GM19193 (cell line): ENCODE results near the gene LAMB1.

Experiments
- POLR2A ChIP-seq: IDR thresholded peaks from 4 replicates; pipeline ENCODE4 v1.6.1; 2011; ENCODE audit not compliant: insufficient read depth, insufficient read length; ENCODE audit errors: extremely low read depth

The LAMB1 gene

DNA sequence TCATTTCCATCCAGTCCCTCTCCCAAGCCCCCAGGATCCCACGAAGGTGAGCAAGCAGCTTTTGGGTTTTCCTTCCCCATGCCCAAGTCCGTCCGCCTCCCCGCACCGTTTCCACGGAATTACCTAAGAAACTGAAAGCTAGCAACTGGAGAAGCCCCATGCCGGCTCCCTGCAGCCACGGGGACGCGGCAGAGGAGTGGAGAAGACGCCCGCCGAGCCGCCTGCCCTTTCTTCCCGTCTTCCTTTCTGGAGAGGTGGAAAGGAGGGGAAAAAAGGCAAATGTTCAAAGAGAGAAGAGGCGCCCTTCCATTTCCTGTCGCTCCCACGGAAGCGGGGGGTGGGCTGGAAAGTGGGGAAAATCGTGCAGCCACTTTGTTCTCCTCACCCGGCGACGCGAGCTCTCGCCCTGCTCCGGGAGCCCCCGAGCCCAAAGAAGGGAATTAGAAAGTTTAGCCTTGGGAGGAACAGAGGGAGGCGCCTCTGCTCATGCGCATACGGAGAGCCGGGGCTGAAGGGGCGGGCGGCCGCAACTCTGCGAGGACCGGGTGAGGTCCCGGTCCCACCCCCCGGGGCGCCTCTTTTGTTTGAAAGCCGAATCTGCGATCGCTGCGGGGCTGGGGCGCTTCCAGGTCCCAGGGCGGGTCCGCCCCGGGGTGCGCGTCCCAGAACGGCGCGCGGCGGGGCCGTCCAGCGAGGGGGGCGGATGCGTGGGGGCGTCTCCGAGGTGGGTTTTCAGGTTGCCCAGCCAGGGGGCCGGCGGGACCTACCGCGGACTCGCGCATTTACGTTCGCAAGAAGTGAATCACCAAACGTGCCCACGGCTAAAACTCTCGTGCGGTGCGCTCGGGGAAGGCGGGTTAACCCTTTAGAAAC is at the start of gene LAMB1:
Gene LAMB1 (minus strand): TSS at position 436 of the 873 bp plus-strand sequence. CDS start 276 bp downstream, at position 160.
- TF ChIP-seq POLR2A, result no peak

DNA sequence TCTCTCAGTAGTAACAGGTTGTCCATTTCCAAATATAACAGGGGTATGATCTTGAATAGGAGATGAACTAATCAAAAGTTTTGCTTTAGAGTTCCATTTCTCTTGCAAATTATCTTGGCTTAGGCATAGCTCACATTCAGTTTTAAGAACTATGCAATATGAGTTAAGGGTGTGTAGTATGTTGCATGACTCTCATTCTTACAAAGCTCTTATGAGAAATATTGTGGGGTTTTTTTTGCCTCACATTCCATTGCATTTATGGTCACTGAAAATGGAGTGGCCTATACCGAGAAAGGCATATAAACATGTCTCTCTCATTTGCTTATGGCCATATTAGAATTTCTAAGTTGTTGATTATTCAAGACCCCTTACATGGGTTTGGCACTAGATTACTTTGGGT is 48.5 kb upstream of the LAMB1 start:
- no peak for TF ChIP-seq POLR2A

DNA sequence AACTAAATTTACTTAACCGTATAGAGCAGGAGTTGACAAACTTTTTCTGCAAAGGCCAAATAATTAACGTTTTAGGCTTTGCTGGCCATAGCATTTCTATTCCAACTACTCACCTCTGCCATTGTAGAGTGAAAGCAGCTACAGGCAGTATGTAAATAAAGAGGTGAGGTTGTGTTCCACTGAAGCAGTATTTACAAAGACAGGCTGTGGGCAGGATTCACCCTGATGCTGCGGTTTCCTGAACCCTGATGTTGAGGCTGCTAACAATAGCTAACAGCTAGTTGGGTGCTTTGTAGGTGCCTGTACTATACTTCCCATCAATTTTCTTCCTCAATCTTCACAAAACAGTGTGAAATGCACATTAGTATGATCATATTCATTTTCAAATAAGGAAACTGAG is 47.0 kb upstream of the LAMB1 start:
- TF ChIP-seq POLR2A, result no peak

DNA sequence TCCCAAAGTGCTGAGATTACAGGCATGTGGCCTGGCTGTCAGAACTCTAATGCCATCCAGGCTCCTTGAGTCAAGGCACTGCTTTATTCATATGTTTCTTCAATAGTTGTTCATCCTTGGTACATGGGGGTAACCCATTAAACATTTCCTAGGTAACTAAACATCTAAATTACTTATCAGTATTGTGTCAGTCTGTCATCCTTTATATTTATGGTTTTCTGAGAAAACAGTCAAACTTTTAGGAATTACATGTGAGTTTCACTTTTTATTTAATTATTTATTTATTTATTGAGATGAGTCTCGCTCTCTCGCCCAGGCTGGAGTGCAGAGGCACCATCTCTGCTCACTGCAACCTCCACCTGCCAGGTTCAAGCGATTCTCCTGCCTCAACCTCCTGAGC is 45.5 kb upstream of the LAMB1 start:
- TF ChIP-seq POLR2A, result no peak

DNA sequence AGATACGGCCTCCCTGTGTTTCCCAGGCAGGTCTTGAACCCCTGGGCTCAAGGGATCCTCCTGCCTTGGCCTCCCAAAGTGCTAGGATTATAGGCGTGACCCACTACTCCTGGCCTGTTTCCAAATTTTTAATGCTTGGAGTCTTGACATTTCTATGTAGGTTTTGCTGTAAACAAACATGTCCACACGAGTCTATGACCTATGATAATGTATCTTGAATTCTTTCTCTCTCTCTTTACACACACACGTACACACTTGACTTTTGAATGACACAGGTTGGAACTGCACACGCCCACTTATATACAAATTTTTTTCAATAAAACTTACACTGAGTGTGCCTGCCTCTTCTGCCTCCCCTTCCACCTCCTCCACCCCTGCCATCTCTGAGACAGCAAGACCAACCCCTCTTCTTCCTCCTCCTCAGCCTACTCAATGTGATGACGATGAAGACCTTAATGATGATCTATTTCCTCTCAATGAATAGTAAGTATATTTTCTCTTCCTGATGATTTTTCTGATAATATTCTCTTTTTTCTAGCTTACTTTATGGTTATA is 44.1 kb upstream of the LAMB1 start:
- no peak for TF ChIP-seq POLR2A

DNA sequence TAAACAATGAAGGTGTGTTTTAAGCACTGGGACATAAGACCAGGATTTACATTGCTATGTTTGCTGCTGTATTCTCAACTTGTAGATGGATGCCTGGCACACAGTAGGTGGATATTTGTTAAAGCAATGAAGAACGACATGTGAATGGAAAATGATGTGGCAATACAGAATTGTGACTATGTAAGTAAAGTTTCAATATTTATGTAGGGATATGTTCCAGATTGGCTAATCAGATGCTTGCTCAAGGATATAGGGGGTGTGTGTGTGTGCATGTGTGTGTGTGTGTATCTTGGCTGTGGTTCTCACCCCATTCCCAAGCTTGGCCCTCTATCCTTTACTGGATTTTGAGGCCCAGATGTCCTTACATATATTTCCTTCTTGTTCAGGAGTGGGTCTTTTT is 42.7 kb upstream of the LAMB1 start:
- no peak for TF ChIP-seq POLR2A

DNA sequence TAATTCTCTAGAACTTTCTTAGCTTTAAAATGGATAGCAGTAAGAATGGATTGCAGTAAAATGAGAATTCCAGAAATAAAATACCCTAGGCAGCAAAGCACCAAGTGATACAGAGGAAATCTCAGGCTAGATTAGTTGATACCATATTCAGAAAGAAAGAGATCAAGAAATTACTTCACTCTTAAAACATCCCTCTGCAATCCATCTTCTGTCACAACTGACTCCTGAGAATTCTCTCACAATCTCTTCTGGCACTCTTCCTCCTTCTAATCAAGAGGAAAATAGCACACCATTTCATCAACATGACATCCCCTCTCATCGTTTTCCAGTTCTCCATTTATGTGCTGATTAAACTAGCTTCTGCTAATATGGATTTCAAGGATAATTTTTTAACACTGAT is 42.2 kb upstream of the LAMB1 start:
- TF ChIP-seq POLR2A, result no peak

DNA sequence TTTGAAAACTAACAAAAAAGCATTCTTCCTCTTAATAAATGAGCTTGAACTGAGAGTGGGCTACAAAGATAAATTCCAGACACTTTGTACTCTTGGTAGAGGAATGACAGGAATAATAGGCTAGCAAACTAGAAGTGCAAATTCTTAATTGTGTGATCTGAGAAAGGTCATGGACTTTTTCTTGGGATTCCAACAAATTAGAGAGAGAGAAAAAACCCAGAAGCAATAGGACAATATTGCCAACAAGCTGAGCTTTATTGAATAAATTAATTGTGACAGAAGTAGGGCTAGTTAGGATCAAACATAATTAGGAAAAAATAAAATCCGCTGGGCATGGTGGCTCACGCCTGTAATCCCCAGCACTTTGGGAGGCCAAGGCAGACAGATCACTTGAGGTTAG is 41.4 kb upstream of the LAMB1 start:
- TF ChIP-seq POLR2A, result no peak

DNA sequence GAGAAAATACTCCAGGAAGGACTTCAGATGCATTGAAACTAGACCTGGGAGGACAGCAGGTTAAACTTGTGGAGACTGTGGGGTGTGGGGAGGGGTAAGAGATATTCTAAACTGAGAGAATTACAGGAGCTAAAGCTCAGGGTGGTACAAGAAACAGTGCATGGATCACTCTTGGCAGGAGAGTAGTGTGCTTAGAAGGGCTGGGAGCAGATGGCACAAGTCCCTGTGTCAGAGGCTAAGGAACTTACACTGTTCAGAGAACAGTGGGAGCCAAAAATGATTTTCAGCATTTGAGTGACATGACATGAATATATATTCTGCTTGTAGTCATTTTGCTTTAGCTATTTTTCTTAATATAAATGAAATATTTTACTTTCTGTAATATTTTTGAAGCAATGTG is 36.0 kb upstream of the LAMB1 start:
- TF ChIP-seq POLR2A, result no peak

DNA sequence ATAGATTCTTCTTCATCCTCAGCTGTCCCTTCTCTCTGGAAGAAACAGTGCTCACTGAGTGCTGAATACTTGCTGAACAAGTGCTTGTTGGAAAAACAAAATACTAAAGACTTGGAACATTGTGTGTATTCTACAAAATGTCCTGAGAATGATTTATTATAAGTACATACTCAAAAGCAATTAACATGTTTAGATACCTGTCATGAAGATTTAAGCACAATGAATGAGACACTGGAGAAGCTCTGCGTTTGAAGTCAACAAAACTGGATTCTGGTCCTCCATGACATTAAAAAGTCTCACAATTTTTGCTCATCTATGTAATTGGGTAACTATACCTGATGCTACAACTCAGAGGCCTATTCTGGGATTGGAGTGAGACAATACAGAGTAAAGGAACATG is 34.8 kb upstream of the LAMB1 start:
- no peak for TF ChIP-seq POLR2A

DNA sequence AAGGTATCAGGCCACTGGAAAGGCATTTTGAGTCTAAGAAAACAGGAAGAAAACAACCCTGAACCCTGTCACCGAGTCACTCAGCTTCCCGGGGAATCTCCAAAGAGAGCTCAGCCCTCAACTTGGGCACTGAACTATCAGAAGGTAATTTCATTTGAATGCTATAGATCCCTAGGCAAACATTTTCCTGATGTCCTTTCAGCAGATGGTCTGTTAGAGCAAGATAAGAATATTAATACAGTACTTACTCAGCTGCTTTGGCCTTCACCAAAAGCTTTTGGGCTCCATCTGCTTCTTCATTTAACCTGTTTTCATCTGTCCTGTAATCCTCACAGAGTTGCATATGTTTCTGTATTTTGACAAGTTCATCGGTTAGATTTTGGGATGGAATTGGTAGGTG is 34.2 kb upstream of the LAMB1 start:
- TF ChIP-seq POLR2A, result no peak

DNA sequence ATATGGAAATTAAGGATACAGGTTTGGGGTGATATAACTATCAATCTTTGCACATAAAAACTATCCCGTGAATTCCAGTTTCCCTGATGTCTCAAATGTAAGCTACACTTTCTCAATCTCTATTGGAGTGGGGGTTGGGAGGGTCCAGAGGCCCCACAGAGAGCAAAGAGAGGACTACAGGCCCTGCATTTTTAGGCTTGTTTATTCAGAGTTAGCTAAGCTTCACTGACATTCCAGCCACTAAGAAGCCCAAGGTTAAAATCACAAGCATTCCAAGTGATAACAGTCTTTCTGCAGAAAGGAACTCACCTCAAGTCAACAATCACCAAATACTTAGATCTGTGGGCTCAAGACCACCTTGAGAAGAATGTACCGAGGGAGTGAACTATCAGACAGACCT is 31.6 kb upstream of the LAMB1 start:
- TF ChIP-seq POLR2A, result no peak

DNA sequence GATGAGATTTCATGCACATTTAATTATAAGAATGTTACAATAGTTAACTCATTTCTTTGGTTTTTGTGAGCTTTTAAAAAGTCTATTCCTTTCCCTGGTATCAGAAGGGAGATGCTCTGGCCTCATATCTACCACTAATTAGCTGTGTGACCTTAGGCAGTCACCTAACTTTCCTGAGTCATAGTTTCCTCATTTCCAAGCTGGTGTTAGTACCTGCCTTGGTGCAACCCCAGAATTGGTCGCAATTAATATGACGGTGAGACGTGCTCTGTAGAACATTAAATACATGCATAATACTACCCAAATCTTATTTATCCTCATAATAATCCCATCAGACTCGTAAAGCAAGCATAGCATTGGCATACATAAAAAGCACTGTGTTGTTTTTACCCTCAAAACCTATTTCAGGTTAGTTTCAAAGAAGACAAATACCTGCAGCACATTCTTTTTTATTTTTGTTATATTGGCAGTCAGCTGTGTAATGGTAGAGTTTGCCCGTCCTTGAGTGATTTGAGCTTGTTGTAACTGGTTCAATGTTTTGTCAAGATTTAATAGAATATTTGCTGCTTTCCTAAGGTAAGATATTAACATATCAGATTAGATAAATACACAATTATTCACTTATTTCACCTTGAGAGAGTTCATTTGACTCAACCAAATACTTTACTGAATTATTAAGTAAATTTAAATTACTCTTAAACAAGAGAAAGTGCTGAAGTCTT is 31.0 kb upstream of the LAMB1 start:
- TF ChIP-seq POLR2A, result no peak

DNA sequence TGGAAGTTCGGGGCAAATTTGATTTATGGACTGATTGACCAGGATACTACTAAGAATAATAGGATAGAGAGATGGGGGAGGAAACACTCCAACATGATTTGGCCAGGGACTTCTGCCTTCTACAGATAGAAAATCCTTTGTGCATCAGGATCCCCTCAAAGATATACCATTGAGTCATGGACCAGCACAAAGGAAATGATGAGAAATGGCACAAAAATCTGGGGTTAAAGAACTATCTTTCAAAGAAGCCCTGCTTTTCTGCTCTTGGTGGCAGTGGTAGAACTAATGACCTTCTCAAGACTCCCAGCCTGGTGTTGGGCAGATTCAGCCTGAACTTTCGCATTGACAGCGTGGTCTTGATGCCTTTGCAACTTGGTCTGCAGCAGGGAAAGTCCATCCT is 27.6 kb upstream of the LAMB1 start:
- TF ChIP-seq POLR2A, result no peak

DNA sequence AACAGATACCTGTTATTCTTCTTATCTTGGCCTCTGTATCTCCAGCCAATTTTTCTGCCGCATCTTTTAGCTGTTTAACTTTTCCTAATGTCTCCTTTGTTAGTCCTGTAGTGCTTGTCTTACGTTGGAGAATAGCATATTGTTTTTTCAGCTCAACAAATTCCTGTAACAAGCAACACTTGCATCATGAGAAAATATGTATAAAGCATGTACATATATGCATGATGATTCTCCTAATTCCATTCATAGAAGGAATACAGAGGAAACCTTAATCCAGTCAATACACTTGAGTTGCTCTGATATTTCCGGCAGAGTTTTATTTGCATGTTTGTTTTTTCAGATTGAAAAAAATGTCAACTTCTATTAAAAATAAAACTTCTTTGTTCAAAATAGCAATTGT is 26.1 kb upstream of the LAMB1 start:
- TF ChIP-seq POLR2A, result no peak

DNA sequence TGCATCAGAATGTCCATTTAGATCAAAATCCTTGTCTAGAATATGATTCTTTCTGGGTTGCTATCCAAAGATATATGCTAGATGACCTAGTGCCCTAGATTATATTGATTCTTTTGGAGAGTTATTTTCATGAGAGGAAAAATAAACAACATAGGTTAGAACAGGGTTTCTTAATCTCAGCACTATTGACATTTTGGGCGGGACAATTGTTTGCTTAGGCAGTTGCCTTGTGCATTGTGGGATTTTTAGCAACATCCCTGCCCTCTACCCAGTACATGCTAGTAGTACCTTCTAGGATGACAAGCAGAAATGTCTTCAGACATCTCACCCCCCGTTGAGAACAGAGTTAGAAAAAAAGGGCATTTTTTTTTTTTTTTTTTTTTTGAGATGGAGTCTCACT is 25.1 kb upstream of the LAMB1 start:
- TF ChIP-seq POLR2A, result no peak
